ENCODE data around the gene CHTF8.

CHTF8 gene

GRCh38 chr16:69119536-69119935, 12.9 kb downstream of the CHTF8 start:
- no peak overlapping the region for H3K27ac ChIP-seq
- TF ChIP-seq CTCF (conservative IDR thresholded peaks at IDR 0.05), result no peak

GRCh38 chr16:69118994-69119393, 13.4 kb downstream of the CHTF8 start:
- no peak for TF ChIP-seq CTCF (conservative IDR thresholded peaks at IDR 0.05)
- H3K27ac ChIP-seq, result no peak overlapping the region

GRCh38 chr16:69118468-69118867, 13.9 kb downstream of the CHTF8 start:
- TF ChIP-seq CTCF (conservative IDR thresholded peaks at IDR 0.05), result no peak
- H3K27ac ChIP-seq, result no peak overlapping the region

GRCh38 chr16:69116906-69117305, 15.5 kb downstream of the CHTF8 start:
- TF ChIP-seq CTCF (conservative IDR thresholded peaks at IDR 0.05), result no peak
- H3K27ac ChIP-seq, result no peak overlapping the region

- no peak overlapping the region for H3K27ac ChIP-seq
Measured at GRCh38 chr16:69116256-69116875, 16.0 kb downstream of the CHTF8 start.

GRCh38 chr16:69115837-69116236, 16.6 kb downstream of the CHTF8 start:
- H3K27ac ChIP-seq, result no peak overlapping the region
- no peak for TF ChIP-seq CTCF (conservative IDR thresholded peaks at IDR 0.05)

More at GRCh38 chr16:69116256-69116875, 16.0 kb downstream of the CHTF8 start:
- no peak for TF ChIP-seq CTCF (conservative IDR thresholded peaks at IDR 0.05)

- no peak for TF ChIP-seq CTCF (conservative IDR thresholded peaks at IDR 0.05)
- H3K27ac ChIP-seq, result no peak overlapping the region
Measured at GRCh38 chr16:69115361-69115760, 17.0 kb downstream of the CHTF8 start.
